GM12878 (cell line): ENCODE measurements around the gene DNAJC12. TPM values are rescaled to one million over a fixed set of nuclear protein-coding genes. Genes with fewer than 3 reads are reported as not detected.
A peak's percentile ranks its signal among the peaks of the same experiment; 100 is the strongest.

Source experiments
- CBFB ChIP-seq: IDR thresholded peaks from 2 replicates; pipeline ENCODE4 v1.6.1; 2016; ENCODE audit warnings: antibody characterized with exemption, low read depth
- EP300 ChIP-seq, 2 experiments: fragments of 150-350 bp in 1 of 2; IDR thresholded peaks; 2 replicates each; pipeline ENCODE4 v1.6.1; 2011 to 2012; ENCODE audit warnings: low read depth in 2 of 2, low read length in 2 of 2, borderline replicate concordance in 1 of 2, improper control_type of control experiment in 1 of 2, inconsistent platforms in 1 of 2; ENCODE audit not compliant: control insufficient read depth in 1 of 2
- ETV6 ChIP-seq, 2 experiments: fragments of 450-650 bp in 1 of 2; IDR thresholded peaks in 1 of 2; conservative IDR thresholded peaks in 1 of 2; 2 replicates each; pipeline ENCODE4 v1.6.1; 2014; ENCODE audit warnings: antibody characterized with exemption in 1 of 2, borderline replicate concordance in 1 of 2, low read depth in 1 of 2, mild to moderate bottlenecking in 1 of 2, moderate library complexity in 1 of 2
- GATAD2B ChIP-seq: fragments of 450-650 bp; conservative IDR thresholded peaks from 2 replicates; pipeline ENCODE4 v1.6.1; 2017; ENCODE audit warnings: low read depth, mild to moderate bottlenecking, moderate library complexity
- HCFC1 ChIP-seq: fragments of 150-350 bp; IDR thresholded peaks from 2 replicates; pipeline ENCODE4 v1.6.1; 2014; ENCODE audit warnings: low read length
- IKZF1 ChIP-seq: fragments of 450-650 bp; conservative IDR thresholded peaks from 2 replicates; pipeline ENCODE4 v1.6.1; 2017; ENCODE audit warnings: antibody characterized with exemption, mild to moderate bottlenecking
- KLF5 ChIP-seq: fragments of 450-650 bp; IDR thresholded peaks from 2 replicates; pipeline ENCODE4 v1.6.1; 2014; ENCODE audit warnings: mild to moderate bottlenecking; ENCODE audit not compliant: partially characterized antibody
- MEF2B ChIP-seq: fragments of 450-650 bp; IDR thresholded peaks from 2 replicates; pipeline ENCODE4 v1.6.1; 2018; ENCODE audit warnings: mild to moderate bottlenecking, moderate library complexity; ENCODE audit not compliant: partially characterized antibody, poor library complexity, severe bottlenecking
- NBN ChIP-seq: fragments of 450-650 bp; IDR thresholded peaks from 2 replicates; pipeline ENCODE4 v1.6.1; 2016
- NFIC ChIP-seq: IDR thresholded peaks from 2 replicates; pipeline ENCODE4 v1.6.1; 2012; ENCODE audit warnings: low read depth, mild to moderate bottlenecking, inconsistent platforms, low read length, moderate library complexity
- NR2C2 ChIP-seq: IDR thresholded peaks from 2 replicates; pipeline ENCODE4 v1.6.1; 2011; ENCODE audit warnings: borderline replicate concordance, low read depth; ENCODE audit not compliant: control insufficient read depth, insufficient read length
- POU2F2 ChIP-seq: IDR thresholded peaks from 3 replicates; pipeline ENCODE4 v1.6.1; 2011; ENCODE audit warnings: low read depth, mild to moderate bottlenecking, low read length, borderline replicate concordance
- RB1 ChIP-seq: fragments of 450-650 bp; formaldehyde crosslinking; IDR thresholded peaks from 2 replicates; pipeline ENCODE4 v1.6.1; 2017; ENCODE audit warnings: mild to moderate bottlenecking, borderline replicate concordance
- TCF3 ChIP-seq: IDR thresholded peaks from 2 replicates; pipeline ENCODE4 v1.6.1; 2012; ENCODE audit warnings: low read depth, mild to moderate bottlenecking, low read length, borderline replicate concordance; ENCODE audit not compliant: insufficient read depth
- WRNIP1 ChIP-seq: IDR thresholded peaks from 2 replicates; pipeline ENCODE4 v1.6.1; 2011; ENCODE audit warnings: low read depth, low read length, improper control_type of control experiment, borderline replicate concordance
- YY1 ChIP-seq: IDR thresholded peaks from 2 replicates; pipeline ENCODE4 v1.6.1; 2011; ENCODE audit warnings: low read depth, mild to moderate bottlenecking, low read length
- ZNF592 ChIP-seq: fragments of 450-650 bp; IDR thresholded peaks from 2 replicates; pipeline ENCODE4 v1.6.1; 2017; ENCODE audit warnings: mild to moderate bottlenecking, moderate library complexity
- polyA plus RNA-seq, 11 experiments: library from polyadenylated mRNA; depleted of rRNA in 4 of 11; unstranded in 6 of 11; stranded (reverse) in 5 of 11; fragments of >200 nt; fragmentation: Nextera tagmentation in 4 of 11; fragmentation: Illumina TruSeq in 1 of 11; extraction: Ambion mirVana in 4 of 11; extraction: Trizol in 1 of 11; gene quantifications; 1 replicate in 1 of 11; 2 replicates in 10 of 11; pipeline versions ENCODE4 v1.2.1 to v1.2.3, GENCODE V29; 2011 to 2016; ENCODE audit warnings: inconsistent platforms in 2 of 11, missing spikeins in 2 of 11, low read depth in 1 of 11
- total RNA-seq, 4 experiments: library from RNA; depleted of rRNA in 3 of 4; stranded (reverse); fragments of >200 nt in 3 of 4; fragmentation: Illumina TruSeq in 1 of 4; extraction: Trizol in 1 of 4; gene quantifications; 2 replicates each; pipeline versions ENCODE4 v1.2.1 to v1.2.3, GENCODE V29; 2013 to 2021
- TF ChIP-seq, protein P1 (sequence below): IDR thresholded peaks from 2 replicates; pipeline ENCODE4 v1.6.1; 2011; ENCODE audit warnings: borderline replicate concordance, low read depth, mild to moderate bottlenecking, moderate library complexity, mixed read lengths, low read length; ENCODE audit not compliant: insufficient read depth; ENCODE audit errors: extremely low read length
- TF ChIP-seq, protein P2 (sequence below): fragments of 450-650 bp; IDR thresholded peaks from 2 replicates; pipeline ENCODE4 v1.6.1; 2017; ENCODE audit warnings: mild to moderate bottlenecking, low read depth, inconsistent platforms; ENCODE audit not compliant: poor library complexity, severe bottlenecking

The DNAJC12 gene
- total and polyA plus RNA-seq, 10 of the 15 experiments (the other 5 are each of a cell fraction or from before 2014, with no cell fraction given), result 1.1 to 4.5 (median 3.0) TPM

GRCh38 chr10:67772894-67773511 lies 65.0 kb downstream of the DNAJC12 start (continued):
- peak; percentile 65 for TF ChIP-seq MEF2B
- 0 out of 2 replicates have a peak, but pooled peaks have one; percentile 4 for TF ChIP-seq TCF3
- peak; percentile 96 for TF ChIP-seq NFIC
- peak; percentile 40; the same call in 2 of the 3 replicates for TF ChIP-seq POU2F2
- no peak for TF ChIP-seq WRNIP1
- TF ChIP-seq RB1, result no peak
- TF ChIP-seq HCFC1, result no peak
- peak; percentile 87 to 96 for TF ChIP-seq EP300 (IDR thresholded peaks at IDR 0.05; ENCODE audit: borderline replicate concordance in 1 of 2, control insufficient read depth in 1 of 2, low read depth in 2 of 2, low read length in 2 of 2)
- TF ChIP-seq ETV6 (conservative IDR thresholded peaks at IDR 0.05 in 1 of 2, IDR thresholded peaks at IDR 0.05 in 1 of 2; ENCODE audit: borderline replicate concordance in 1 of 2, low read depth in 1 of 2), result peak in 1 of 2 experiments; percentile 80; a peak in 1 of 4 replicates
- no peak for TF ChIP-seq KLF5
- no peak for TF ChIP-seq NR2C2
- TF ChIP-seq NBN, result peak; percentile 87
- no peak; the same call in 1 of the 2 replicates for TF ChIP-seq ZNF592
- TF ChIP-seq IKZF1, result peak; percentile 93
- TF ChIP-seq, protein P1, sequence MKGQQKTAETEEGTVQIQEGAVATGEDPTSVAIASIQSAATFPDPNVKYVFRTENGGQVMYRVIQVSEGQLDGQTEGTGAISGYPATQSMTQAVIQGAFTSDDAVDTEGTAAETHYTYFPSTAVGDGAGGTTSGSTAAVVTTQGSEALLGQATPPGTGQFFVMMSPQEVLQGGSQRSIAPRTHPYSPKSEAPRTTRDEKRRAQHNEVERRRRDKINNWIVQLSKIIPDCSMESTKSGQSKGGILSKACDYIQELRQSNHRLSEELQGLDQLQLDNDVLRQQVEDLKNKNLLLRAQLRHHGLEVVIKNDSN, result peak; percentile 35
- TF ChIP-seq, protein P2, sequence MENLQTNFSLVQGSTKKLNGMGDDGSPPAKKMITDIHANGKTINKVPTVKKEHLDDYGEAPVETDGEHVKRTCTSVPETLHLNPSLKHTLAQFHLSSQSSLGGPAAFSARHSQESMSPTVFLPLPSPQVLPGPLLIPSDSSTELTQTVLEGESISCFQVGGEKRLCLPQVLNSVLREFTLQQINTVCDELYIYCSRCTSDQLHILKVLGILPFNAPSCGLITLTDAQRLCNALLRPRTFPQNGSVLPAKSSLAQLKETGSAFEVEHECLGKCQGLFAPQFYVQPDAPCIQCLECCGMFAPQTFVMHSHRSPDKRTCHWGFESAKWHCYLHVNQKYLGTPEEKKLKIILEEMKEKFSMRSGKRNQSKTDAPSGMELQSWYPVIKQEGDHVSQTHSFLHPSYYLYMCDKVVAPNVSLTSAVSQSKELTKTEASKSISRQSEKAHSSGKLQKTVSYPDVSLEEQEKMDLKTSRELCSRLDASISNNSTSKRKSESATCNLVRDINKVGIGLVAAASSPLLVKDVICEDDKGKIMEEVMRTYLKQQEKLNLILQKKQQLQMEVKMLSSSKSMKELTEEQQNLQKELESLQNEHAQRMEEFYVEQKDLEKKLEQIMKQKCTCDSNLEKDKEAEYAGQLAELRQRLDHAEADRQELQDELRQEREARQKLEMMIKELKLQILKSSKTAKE, result peak; percentile 84
- peak; percentile 95 for TF ChIP-seq CBFB
- TF ChIP-seq GATAD2B, result peak; percentile 71; the same call in 1 of the 2 replicates
- TF ChIP-seq YY1, result peak; percentile 69
